ENCODE results near the gene TDP2.

Gene TDP2

GRCh38 chr6:24603241-24603640, 63.5 kb downstream of the TDP2 start:
- Histone ChIP-seq H3K36me3 (replicated peaks in 1 of 2; ENCODE audit: control insufficient read depth in 2 of 2, insufficient read depth in 2 of 2, low read length in 2 of 2) (no peaks in the 10 kb centered on the region), H3K9me3 (replicated peaks in 1 of 2; ENCODE audit: control insufficient read depth in 2 of 2, insufficient read depth in 1 of 2, low read depth in 1 of 2, low read length in 2 of 2) (no peaks in the 10 kb centered on the region), H3K27ac (replicated peaks; ENCODE audit: low read length) (no peak overlapping the region), H2AFZ (ENCODE audit: low read length) (no peak overlapping the region), H3K23ac (ENCODE audit: low read depth, low read length, poor library complexity) (no peak overlapping the region), H2AK5ac (ENCODE audit: low read depth, low read length) (no peak overlapping the region), H3K4ac (ENCODE audit: low read length) (no peak overlapping the region), H2BK5ac (ENCODE audit: low read length) (no peak overlapping the region), H3K4me2 (ENCODE audit: insufficient read depth, low read length, poor library complexity, severe bottlenecking) (no peak overlapping the region), H2BK120ac (ENCODE audit: low read depth, low read length) (no peak overlapping the region), H3K4me1 (ENCODE audit: control insufficient read depth in 2 of 2, insufficient read depth in 1 of 2, low read depth in 1 of 2, low read length in 2 of 2) (no peaks in the 10 kb centered on the region), H3K4me3 (ENCODE audit: low read length in 2 of 2) (no peak overlapping the region), H3K79me1 (ENCODE audit: low read depth, low read length) (no peaks in the 10 kb centered on the region), H4K91ac (ENCODE audit: low read depth, low read length, poor library complexity) (no peak overlapping the region), H3K18ac (ENCODE audit: low read length) (no peak overlapping the region), H2BK12ac (ENCODE audit: low read length) (no peak overlapping the region), H4K8ac (ENCODE audit: low read depth, low read length) (no peak overlapping the region), H3K27me3 (ENCODE audit: control insufficient read depth in 3 of 3, insufficient read depth in 3 of 3, low read depth in 1 of 3, low read length in 3 of 3) (peaks cover 0 to 3% (median 0%) of the 10 kb centered on the region in 3 experiments), H3K9ac (ENCODE audit: low read depth, low read length, poor library complexity) (no peak overlapping the region), H2BK15ac (ENCODE audit: low read length) (no peak overlapping the region), H3K14ac (ENCODE audit: low read length) (no peak overlapping the region)
- WGBS, 2 donors (ENCODE audit: extremely low coverage in 2 of 2, insufficient read length in 2 of 2, insufficient replicate concordance in 1 of 2) = no CpG with 5 or more reads among the region's 2 CpGs
- no peak for DNase-seq (ENCODE audit: low spot score)

DNA sequence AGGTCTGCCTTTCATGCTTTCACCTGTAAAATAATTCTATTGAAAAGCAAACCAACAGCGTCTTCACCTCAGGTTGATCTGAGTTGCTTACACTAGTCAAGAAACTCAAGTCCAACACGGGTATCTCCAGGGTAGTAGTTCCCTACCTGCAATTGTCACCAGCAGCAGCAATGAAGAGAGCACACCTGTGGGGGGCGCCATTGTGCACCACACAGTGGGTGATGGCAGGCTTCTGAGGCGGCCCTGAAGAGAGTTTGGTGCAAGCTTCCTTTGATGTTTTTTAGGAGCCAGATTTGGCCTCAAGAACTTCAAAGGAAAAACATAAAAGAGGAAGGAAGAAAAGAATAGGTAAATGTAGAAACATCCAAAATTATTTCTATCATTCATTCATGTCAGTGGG, 65.8 kb downstream of the TDP2 start:
- Histone ChIP-seq H3K4me3 (ENCODE audit: low read length in 2 of 2) (no peak overlapping the region), H3K27me3 (ENCODE audit: control insufficient read depth in 3 of 3, insufficient read depth in 3 of 3, low read depth in 1 of 3, low read length in 3 of 3) (peaks cover 0 to 3% (median 0%) of the 10 kb centered on the region in 3 experiments), H4K91ac (ENCODE audit: low read depth, low read length, poor library complexity) (no peak overlapping the region), H2BK5ac (ENCODE audit: low read length) (no peak overlapping the region), H3K36me3 (replicated peaks in 1 of 2; ENCODE audit: control insufficient read depth in 2 of 2, insufficient read depth in 2 of 2, low read length in 2 of 2) (no peaks in the 10 kb centered on the region), H2BK120ac (ENCODE audit: low read depth, low read length) (no peak overlapping the region), H2BK12ac (ENCODE audit: low read length) (no peak overlapping the region), H3K18ac (ENCODE audit: low read length) (no peak overlapping the region), H2AFZ (ENCODE audit: low read length) (no peak overlapping the region), H3K27ac (replicated peaks; ENCODE audit: low read length) (no peak overlapping the region), H3K4me2 (ENCODE audit: insufficient read depth, low read length, poor library complexity, severe bottlenecking) (no peak overlapping the region), H3K23ac (ENCODE audit: low read depth, low read length, poor library complexity) (no peak overlapping the region), H3K79me1 (ENCODE audit: low read depth, low read length) (no peaks in the 10 kb centered on the region), H3K9me3 (replicated peaks in 1 of 2; ENCODE audit: control insufficient read depth in 2 of 2, insufficient read depth in 1 of 2, low read depth in 1 of 2, low read length in 2 of 2) (no peaks in the 10 kb centered on the region), H2AK5ac (ENCODE audit: low read depth, low read length) (no peak overlapping the region), H2BK15ac (ENCODE audit: low read length) (no peak overlapping the region), H3K4ac (ENCODE audit: low read length) (no peak overlapping the region), H3K9ac (ENCODE audit: low read depth, low read length, poor library complexity) (no peak overlapping the region), H4K8ac (ENCODE audit: low read depth, low read length) (no peak overlapping the region), H3K14ac (ENCODE audit: low read length) (no peak overlapping the region), H3K4me1 (ENCODE audit: control insufficient read depth in 2 of 2, insufficient read depth in 1 of 2, low read depth in 1 of 2, low read length in 2 of 2) (no peaks in the 10 kb centered on the region)
- DNase-seq (ENCODE audit: low spot score) = no peak
- WGBS, 2 donors (ENCODE audit: extremely low coverage in 2 of 2, insufficient read length in 2 of 2, insufficient replicate concordance in 1 of 2) = no CpG with 5 or more reads among the region's 4 CpGs
